HEK293T (cell line): ENCODE data around the gene CNTRL.

Experiments
- ARNT ChIP-seq: fragments of 450-650 bp; IDR thresholded peaks from 2 replicates; pipeline ENCODE4 v1.6.1; 2017; ENCODE audit warnings: mild to moderate bottlenecking
- BHLHE40 ChIP-seq: fragments of 450-650 bp; IDR thresholded peaks from 2 replicates; pipeline ENCODE4 v1.6.1; 2016; ENCODE audit warnings: mild to moderate bottlenecking, moderate library complexity, borderline replicate concordance
- ELF4 ChIP-seq: fragments of 450-650 bp; IDR thresholded peaks from 2 replicates; pipeline ENCODE4 v1.6.1; 2017; ENCODE audit warnings: antibody characterized with exemption
- FOXK2 ChIP-seq: fragments of 450-650 bp; IDR thresholded peaks from 2 replicates; pipeline ENCODE4 v1.6.1; 2016; ENCODE audit warnings: mild to moderate bottlenecking
- LEF1 ChIP-seq: fragments of 450-650 bp; IDR thresholded peaks from 2 replicates; pipeline ENCODE4 v1.6.1; 2017; ENCODE audit warnings: mild to moderate bottlenecking, borderline replicate concordance
- TF ChIP-seq, protein P1 (sequence below): fragments of 450-650 bp; IDR thresholded peaks from 2 replicates; pipeline ENCODE4 v1.6.1; 2016

- TF ChIP-seq LEF1 (no peak), BHLHE40 (no peak), ELF4 (no peak), ARNT (no peak), FOXK2 (no peak)
- TF ChIP-seq, protein P1, sequence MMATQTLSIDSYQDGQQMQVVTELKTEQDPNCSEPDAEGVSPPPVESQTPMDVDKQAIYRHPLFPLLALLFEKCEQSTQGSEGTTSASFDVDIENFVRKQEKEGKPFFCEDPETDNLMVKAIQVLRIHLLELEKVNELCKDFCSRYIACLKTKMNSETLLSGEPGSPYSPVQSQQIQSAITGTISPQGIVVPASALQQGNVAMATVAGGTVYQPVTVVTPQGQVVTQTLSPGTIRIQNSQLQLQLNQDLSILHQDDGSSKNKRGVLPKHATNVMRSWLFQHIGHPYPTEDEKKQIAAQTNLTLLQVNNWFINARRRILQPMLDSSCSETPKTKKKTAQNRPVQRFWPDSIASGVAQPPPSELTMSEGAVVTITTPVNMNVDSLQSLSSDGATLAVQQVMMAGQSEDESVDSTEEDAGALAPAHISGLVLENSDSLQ = no peak; the same call in 1 of the 2 replicates
These were observed 150.5 kb downstream of the CNTRL start for GRCh38 chr9:121225240-121225639.
